Islet of Langerhans (tissue), 1 donor: ENCODE measurements around the gene MEI4.
"Not testable (repeated sequence)": the region's sequence is repeated elsewhere in the genome, so short reads cannot be mapped to it uniquely, and the experiment has no call there.

Source experiments
- FAIRE-seq: peaks from one replicate; lab custom pipeline; 2011; peaks lifted over from hg19 to GRCh38; lab: Jason Lieb, UNC

Gene MEI4

GRCh38 chr6:77678048-77678447 lies 25.2 kb downstream of the MEI4 start:
- FAIRE-seq, result no peak

- FAIRE-seq, result peak; percentile 55
These were observed 30.7 kb downstream of the MEI4 start for GRCh38 chr6:77683515-77683914.

- no peak for FAIRE-seq
These were observed 34.1 kb downstream of the MEI4 start for GRCh38 chr6:77686931-77687330.

GRCh38 chr6:77688649-77689048 lies 35.8 kb downstream of the MEI4 start:
- no peak for FAIRE-seq

- FAIRE-seq, result not testable (repeated sequence)
These were observed 47.3 kb downstream of the MEI4 start for GRCh38 chr6:77700095-77700494.

- FAIRE-seq, result no peak
These were observed 54.8 kb downstream of the MEI4 start for GRCh38 chr6:77707603-77708002.

- FAIRE-seq, result no peak
These were observed 62.7 kb downstream of the MEI4 start for GRCh38 chr6:77715588-77715987.

GRCh38 chr6:77716311-77716710 lies 63.5 kb downstream of the MEI4 start:
- no peak for FAIRE-seq

- not testable (repeated sequence) for FAIRE-seq
These were observed 83.2 kb downstream of the MEI4 start for GRCh38 chr6:77736010-77736409.

GRCh38 chr6:77740380-77740779 lies 87.5 kb downstream of the MEI4 start:
- peak; percentile 94 for FAIRE-seq

GRCh38 chr6:77752156-77752555 lies 99.3 kb downstream of the MEI4 start:
- not testable (repeated sequence) for FAIRE-seq

- no peak for FAIRE-seq
These were observed 109.5 kb downstream of the MEI4 start for GRCh38 chr6:77762386-77762785.

- no peak for FAIRE-seq
These were observed 110.3 kb downstream of the MEI4 start for GRCh38 chr6:77763124-77763523.

GRCh38 chr6:77764364-77764763 lies 111.5 kb downstream of the MEI4 start:
- FAIRE-seq, result no peak

- no peak for FAIRE-seq
These were observed 120.5 kb downstream of the MEI4 start for GRCh38 chr6:77773157-77773822.

GRCh38 chr6:77774457-77774856 lies 121.6 kb downstream of the MEI4 start:
- FAIRE-seq, result no peak

GRCh38 chr6:77776441-77776840 lies 123.6 kb downstream of the MEI4 start:
- no peak for FAIRE-seq

GRCh38 chr6:77778527-77778926 lies 125.7 kb downstream of the MEI4 start:
- FAIRE-seq, result no peak

- no peak for FAIRE-seq
These were observed 134.2 kb downstream of the MEI4 start for GRCh38 chr6:77786935-77787629.

- FAIRE-seq, result no peak
These were observed 144.3 kb downstream of the MEI4 start for GRCh38 chr6:77796824-77797809.

- FAIRE-seq, result no peak
These were observed 159.5 kb downstream of the MEI4 start for GRCh38 chr6:77812304-77812703.

GRCh38 chr6:77813090-77813489 lies 160.3 kb downstream of the MEI4 start:
- FAIRE-seq, result no peak

GRCh38 chr6:77814119-77814518 lies 161.3 kb downstream of the MEI4 start:
- no peak for FAIRE-seq
